Measurements from ENCODE around the gene ATP11A. TPM values are rescaled to one million over a fixed set of nuclear protein-coding genes. Genes with fewer than 3 reads are reported as not detected.
"Not testable (repeated sequence)": the region's sequence is repeated elsewhere in the genome, so short reads cannot be mapped to it uniquely, and the experiment has no call there.

ATP11A gene
- total RNA-seq, 1 experiment from 2014 or later, result 42.5 TPM

DNA sequence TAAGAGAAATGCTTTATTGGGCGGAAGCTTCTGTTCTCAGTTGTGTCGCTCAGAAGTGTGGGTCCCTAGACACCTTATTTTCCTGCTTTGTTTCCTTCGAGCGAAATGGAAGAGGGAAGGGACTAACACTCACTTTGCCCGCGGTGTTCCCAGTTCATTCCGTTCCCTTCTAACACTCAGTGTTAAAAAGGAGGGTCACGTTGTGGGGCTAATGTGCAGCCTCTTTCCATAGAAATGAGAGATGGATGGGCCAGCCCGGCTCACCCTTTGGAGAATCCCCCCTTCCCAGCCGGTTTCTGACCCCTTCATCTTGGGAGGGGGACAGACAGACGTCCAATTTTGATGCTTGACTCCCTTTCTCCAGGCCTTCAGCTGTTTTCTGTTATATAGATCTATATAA, 2.3 kb downstream of the ATP11A start:
- DNase-seq (ENCODE audit: low spot score), result no peak

DNA sequence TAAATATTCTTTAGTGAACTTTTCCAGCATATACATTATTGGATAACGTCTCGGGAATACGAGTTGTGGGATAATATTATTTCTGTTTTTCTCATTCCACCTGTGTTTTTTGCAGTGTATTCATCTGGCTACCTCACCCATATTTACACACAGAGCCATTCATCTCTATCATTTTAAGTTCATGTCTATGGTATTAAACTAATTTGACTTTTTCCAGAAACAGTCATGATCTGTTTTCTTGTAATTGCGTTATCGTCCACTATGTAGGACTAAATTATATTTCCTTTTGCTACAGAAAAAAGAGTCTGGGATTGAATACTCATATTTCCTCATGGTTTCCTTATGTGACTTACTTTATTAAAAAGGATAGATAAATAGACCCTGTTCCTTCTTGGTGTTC, 2.7 kb downstream of the ATP11A start:
- no peak for DNase-seq (ENCODE audit: low spot score)

DNA sequence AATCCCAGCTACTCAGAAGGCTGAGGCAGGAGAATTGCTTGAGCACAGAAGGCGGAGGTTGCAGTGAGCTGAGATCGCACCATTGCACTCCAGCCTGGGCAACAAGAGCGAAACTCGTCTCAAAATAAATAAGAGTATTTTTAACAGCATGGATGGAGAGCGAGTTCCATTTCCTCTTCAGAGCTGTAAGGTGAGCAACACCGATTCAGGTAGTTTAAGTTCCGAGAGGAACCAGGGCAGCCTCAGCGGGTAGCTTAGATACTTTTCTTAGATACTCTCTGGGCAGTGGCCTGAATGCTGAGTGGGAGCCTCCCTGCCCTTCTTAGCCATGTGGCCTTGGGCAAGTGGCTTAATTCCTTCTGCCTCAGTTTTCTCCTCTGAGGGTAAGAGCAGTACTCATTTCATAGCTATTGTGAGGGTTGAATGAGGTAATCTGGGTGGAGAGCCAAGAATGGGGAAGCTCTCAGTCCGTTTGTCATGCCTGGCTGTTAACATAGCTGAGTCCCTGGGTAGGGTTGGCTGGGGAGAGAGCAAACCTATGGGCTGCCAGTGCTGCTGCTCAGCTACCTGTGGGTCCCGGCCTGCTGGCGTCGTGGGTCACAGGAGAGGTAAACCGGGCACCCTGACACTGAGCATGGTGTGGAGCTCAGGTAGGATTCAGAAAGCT, 4.1 kb downstream of the ATP11A start:
- peak; percentile 78 for DNase-seq (ENCODE audit: low spot score)

DNA sequence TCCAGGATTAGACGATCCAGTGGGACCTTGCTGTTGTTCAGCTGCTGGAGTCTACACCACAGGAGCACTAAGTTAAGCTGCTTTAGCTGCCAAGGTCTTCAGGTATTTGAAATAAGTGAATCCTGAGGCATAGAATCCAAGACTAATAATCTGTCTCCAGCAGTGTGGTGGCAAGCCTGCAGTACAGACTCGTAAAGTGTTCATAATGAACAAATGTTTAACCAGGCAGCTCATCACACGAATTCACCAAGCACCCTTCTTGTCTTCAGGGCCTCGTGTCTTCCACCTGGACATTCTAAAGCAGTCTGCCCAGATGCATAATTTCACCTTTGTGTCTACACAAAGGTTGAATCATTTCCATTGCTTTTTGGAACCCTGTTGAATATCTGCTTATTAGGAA, 5.3 kb downstream of the ATP11A start:
- DNase-seq (ENCODE audit: low spot score), result peak; percentile 34

DNA sequence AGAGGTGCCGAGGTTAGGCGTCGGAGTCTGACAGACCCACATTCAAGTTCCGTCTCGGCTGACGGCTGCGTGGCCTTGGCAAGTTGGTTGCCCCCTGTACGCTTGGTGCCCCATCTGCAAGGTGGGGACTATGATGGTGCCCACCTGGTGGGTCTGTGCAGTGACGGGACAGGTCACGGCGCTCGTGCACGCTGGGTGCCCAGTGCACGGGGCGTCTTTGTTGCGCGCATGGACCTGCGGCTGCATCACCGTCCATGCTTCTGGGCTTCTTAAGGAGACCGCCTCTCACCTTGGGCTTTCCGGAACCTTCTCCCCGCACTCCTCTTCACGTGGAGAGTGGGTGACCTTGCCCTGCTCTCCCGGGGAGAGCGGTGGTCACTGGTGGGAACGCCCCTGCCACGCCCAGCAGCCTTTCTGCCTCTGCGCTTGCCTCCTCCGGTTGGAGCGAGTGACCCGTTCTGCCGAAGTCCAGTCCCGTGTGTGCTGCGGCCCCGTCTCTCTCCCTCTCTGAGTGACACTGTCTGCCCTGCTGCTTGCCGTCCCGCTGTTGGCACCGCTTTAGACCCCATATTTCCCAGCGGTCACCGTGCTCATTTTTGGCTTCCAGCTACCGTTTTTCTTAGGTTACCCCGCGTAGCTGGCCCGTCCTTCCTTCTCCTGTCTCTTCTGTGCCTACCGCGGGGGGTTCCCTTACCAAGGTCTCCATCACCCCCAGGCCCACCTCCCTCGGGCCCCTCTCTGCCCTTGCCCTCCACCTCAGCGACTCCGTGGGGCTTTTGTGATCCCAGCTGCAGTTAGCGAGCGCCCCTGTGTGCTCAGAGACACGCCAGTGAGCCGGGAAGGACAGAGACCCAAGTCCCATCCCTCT, 6.4 kb downstream of the ATP11A start:
- DNase-seq (ENCODE audit: low spot score), result no peak

DNA sequence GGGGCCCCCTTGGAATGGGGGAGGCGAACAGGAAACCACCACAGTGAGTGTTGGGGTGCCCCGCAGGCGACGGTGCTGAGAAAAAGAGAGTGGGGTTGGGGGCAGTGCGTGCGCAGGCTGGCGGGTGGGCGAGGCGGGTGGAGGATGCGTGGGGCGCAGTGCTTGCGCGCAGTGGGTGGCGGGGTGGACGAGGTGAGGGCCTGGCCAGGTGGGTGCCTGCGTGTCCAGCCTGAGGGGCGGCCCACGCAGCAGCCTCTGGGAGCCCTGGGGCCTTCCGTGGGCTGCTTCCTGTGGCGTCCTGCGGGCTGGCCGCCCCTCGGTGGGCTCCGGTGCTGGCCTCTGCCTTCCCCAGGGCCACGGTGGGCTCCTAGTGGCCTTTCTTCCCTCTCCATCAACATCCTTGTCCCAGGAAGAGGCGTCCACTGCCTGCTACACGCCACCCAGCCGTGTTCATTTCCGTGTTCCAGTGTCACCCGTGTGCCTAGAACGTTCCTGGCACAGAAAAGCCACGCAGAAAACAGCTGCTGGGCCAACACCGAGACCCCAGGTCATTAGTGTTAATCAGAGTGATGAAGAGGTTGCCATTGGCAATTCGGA, 7.1 kb downstream of the ATP11A start:
- DNase-seq (ENCODE audit: low spot score), result no peak

DNA sequence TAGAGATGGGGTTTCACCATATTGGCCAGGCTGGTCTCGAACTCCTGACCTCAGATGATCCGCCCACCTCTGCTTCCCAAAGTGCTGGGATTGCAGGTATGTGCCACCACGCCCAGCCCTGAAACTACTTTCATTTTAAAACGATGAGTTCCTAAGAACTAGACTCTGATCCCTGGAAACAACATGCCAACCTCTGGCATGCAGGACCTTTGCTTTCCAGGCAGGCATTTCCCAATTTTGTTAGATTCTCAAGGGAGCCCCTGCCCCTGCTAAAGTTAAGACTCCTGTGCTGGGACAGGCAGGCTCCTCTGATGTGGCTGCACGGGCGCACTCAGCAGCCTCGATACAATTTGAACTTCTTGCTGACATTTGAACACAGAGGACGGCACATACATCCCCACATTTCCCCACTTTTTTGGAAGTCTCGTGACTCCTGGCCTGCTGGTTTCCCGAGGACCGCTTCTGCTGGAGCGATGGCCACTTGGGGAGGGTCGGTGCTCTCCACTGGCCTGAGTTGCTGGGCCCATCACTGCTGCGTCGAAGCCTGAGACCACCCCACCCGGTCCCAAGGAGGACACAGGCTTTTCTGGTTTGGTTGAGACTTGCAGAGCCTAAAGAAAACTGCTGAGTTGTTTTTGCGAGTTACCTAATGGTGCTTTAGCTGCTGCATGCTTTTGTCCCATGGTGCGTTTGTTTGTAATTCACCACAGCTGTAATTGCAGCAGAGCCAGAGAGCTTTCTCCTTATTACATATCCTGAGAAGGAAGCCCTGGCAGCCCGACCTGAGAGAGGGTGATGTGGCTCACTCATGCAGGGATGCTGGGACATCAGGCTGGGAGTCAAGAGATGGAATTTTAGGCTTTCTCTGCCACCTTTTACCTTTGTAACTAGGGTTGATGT, 8.2 kb downstream of the ATP11A start:
- no peak for DNase-seq (ENCODE audit: low spot score)

DNA sequence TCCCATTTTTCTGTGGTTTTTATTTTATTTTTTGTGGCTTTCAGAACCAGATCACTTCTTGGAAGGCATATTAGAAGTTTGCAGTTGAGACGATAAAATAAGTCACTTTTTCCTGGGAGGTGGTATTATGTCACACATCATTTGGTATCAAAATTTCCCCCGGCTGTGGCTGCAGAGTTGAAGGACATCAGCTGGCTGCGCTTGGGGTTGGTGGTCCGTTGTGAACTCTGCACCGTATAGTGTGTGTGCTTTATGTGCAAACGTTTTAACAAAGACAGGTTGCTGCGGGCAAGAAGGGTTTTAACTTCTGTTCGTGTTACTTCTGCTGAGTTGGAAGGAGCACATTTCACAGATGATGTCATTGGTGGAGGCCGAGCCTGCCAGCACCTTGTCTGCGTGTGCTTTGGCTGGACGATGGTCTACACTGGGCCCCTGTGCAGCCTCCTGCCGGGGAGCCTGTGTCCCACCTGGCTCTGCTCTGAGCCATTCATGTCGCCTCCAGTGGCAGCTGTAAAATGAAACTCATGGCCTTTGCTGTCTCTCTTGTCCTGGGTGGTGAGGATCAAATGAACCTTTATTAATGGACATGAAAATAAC, 9.6 kb downstream of the ATP11A start:
- no peak for DNase-seq (ENCODE audit: low spot score)

DNA sequence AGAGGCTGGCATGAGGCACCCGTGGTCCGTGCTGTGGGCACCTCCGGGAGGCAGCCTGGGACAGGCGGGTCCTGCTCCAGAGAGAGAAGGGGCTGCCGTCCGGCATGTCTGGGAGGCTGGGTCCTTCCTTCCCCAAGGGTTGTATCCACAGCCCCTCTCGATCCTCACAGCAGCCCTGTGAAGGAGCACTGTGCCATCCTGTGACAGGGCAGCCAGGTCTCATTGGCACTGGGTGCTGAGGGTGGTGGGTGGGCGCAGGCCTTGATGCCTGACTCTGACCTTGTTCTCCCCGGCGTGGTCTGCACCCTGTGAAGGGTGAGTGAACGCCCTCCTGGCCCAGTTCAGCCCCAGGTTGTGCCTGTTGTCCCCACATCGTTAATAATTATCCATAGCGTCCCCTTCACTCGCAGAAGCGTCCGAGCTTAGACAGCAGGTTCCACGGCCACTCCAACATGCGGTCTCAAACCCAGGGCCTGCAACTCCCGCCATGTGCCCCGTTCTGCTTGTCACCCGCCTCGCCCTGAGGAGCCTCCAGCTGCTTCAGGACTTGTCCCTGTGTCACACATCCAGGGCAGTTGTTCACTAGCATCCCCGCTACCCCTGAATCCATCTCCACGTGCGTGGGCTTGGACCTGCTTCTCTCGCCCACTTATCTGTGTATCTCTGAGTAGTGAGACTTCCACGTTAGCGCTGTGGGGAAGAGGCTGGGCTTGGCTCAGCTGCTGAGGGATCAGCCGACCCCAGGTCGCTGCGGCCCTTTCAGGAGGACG, 10.6 kb downstream of the ATP11A start:
- DNase-seq (ENCODE audit: low spot score), result no peak

DNA sequence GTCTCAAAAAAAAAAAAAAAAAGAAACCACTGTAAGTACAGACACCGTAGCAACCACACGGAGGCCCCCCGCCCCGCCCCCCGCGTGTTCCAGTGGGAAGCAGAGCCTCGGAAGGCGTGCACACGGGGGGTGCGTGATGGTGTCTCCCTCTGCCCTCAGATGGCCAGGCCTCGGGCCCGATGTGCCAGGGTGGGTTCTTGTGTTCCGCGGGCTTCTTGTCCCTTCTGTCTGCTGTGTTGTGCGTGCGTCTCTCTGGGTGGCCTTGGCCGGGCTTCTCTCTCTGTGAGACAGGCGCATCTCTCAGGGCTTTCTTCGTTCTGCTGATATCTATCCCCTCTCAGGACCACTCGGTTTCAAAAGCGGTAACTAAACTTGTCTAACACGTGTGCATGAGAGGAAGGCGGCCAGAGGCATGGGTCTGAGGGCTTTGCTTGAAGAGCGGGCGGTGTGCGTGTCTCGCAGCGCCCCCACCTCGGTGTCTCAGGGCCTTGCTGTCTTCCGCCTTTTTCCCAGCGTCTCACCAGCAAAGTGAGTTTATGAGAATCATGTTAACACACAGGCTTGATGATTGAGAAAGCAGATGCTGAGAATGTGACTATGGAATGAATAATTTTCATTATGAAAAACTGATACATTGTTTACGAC, 12.6 kb downstream of the ATP11A start:
- DNase-seq (ENCODE audit: low spot score), result no peak

DNA sequence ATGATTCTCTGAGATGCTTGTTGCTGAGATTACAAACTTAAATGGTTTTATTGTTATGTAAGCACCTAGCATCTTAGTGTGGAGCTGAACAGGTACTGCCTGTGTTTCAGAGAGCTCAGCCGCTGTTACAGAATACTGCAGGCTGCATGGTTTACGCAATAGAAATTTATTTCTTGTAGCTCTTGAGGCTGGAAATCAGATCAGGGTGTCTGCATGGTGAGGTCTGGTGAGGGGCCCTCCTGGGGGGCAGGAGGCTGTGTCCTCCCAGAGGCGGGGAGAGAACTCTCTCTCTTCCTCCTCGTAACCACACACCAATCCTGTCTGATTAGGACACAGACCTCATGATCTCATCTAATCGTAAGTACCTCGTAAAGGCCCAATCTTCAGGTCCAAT, 13.1 kb downstream of the ATP11A start:
- no peak for DNase-seq (ENCODE audit: low spot score)

DNA sequence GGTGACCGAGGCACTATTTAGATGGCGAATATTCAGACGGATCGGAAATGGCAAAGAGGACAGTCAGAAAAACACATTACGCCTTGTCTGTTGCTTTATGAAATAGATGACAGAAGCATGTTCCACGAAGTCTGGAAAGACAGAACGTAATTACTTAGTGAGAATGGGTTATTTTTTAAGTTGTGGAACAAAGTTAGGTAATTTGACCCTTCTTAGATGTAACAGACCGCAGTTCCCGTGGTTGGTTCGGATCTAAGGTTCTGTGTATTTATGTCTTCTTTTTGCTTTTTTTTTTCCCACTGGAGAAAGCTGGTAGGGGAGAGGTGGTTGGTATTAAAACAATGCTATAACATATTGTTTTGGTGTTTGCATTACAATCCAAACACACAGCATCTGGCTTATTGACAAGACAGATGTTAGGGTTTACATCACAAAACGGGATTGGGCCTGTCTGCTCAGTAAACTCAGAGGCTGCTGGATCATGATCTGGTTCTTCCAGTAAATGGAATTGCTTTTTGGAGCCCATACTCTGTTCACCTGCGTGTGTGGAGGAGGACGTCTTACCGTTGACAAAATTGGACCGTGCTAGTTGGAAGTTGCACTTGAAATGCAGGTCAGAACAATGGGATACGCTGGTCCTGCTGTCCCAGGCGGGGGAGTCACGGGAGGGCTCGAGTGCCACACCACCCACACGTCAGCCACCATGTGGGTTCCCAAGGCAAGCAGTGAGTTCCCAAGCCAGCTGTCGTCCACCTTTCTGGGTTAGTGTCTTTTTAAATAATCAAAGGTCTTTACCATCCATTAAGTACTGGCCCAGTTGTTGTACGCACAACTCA, 13.8 kb downstream of the ATP11A start:
- DNase-seq (ENCODE audit: low spot score), result no peak

DNA sequence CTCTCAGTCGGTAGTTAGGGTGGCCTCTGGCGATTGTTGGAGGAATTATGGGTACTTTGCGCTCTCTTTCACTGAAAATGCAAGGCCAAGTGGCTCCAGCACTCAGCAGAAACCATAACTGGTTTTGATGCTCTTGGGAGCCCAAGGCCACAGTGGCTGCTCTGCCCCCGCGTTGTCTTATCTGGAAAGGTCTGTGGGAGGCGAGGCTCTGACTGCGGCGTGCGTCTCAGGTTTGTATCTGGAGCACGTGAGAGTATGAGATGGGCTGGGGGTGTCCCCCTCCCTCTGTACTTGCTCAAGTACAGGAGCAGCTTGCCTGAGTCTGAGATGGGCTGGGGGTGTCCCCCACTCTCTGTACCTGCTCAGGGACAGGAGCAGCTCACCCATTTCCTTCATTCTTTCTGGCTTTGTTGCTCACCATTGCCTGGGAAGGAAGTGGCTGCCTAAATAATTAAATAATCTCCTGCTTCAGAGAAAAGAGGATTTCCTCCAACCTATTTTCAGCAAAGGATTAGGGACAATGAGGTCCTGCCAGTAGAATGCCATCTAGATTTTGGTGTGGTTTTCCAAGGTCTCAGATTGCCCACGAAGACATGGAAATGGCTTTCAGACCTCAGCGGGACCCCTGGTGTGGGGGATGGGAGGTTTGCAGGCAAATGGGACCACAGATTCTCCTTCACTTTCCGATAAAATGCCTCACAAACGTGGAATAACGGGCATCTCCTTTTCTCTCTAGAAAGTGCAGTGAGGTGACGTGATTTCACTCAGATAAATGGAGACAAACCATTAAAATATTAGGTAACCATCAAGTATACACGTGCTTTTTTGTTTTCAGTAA, 14.7 kb downstream of the ATP11A start:
- no peak for DNase-seq (ENCODE audit: low spot score)

DNA sequence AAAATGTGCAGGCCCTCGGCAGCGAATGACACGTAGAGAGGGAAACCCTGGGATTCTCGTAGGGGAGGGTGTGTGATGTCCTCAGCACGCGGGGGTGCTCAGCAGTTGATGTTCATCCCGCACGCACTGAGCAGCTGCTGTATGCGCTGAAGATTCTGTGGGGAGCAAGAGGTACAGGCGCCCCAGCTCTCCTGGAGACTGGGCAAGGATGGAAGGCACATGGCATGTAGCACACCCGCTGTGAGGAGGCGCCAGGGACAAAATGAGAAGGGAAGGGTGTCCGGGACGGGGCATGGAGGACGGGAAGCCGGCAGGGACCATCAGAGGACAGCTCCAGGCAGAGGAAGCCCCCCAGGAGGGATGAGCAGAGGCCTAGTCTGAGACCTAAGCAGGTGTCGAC, 15.4 kb downstream of the ATP11A start:
- DNase-seq (ENCODE audit: low spot score), result no peak

DNA sequence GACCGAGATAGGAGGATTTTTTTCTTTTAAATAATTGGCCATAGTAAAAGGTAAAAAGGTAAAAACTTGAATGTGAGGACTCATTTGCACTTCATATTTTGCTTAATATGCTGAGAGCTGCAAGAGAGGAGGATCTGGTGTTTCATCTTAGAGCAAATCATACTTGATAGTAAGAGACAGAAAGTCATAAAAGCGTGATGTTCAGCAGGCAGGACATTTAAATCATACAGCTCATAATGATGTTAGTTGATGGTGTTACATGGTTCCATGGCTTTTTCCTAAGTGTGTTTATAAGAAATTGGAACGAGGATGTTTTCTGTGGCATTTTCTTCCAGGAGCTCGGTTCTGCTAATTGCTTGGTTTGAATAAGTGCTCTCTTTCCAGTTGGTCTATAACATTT, 16.3 kb downstream of the ATP11A start:
- DNase-seq (ENCODE audit: low spot score), result no peak

DNA sequence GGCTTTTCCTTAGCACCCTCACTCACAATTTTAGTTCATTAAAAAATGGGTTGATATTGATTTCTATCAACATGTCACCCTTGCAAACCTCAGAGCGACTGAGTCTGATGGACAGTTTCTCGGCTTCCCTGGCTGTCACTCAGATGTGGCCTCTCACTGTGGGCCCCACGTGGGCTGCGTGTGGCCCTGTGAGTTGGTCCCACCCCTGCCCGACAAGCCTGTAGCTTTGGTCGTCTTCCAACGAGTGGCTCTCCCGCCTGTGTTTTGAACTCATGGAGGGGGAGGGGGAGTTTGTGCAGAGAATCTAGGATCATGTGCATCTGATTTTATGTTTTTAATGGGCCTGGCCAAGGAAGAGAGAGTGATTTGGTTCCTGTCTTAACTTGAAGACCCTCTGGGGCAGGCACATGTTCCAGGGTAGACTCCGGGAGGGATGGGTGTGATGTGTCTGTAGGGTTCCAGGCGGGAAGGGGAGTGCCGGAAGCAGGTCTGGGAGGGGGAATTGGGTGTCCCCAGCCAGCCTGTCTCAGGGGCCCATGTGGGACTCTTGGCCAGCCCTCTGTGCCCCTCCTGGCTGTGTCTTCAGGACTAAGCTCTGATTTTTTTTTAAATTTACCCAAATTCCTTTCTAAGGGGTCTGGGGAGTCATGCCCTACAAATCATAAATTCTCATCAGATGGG, 18.9 kb downstream of the ATP11A start:
- no peak for DNase-seq (ENCODE audit: low spot score)

DNA sequence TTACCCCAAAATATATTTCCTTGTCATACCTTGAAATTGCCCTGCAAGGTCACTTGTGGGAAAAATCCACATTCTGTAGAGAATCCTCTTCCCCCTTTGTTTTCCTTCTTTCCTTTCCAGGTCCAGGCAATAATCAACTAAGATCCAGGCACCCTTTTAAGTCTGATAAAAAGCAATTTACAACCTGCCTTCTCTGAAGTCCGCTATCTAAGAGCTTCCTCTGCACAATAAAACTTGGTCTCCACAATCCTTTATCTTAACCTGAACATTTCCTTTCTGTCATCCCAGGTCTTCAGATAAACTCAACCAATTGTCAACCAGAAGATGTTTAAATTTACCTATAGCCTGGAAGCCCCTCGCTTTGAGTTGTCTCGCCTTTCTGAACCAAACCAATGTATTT, 19.5 kb downstream of the ATP11A start:
- not testable (repeated sequence) for DNase-seq (ENCODE audit: low spot score)
